Inferior parietal cortex (tissue), 1 donor: Measurements from ENCODE around the gene FAU.

Source experiments
- DNase-seq: peaks from one replicate; pipeline ENCODE4 v3.0.0-alpha.2; 2016; ENCODE audit errors: extremely low spot score

FAU gene

DNA sequence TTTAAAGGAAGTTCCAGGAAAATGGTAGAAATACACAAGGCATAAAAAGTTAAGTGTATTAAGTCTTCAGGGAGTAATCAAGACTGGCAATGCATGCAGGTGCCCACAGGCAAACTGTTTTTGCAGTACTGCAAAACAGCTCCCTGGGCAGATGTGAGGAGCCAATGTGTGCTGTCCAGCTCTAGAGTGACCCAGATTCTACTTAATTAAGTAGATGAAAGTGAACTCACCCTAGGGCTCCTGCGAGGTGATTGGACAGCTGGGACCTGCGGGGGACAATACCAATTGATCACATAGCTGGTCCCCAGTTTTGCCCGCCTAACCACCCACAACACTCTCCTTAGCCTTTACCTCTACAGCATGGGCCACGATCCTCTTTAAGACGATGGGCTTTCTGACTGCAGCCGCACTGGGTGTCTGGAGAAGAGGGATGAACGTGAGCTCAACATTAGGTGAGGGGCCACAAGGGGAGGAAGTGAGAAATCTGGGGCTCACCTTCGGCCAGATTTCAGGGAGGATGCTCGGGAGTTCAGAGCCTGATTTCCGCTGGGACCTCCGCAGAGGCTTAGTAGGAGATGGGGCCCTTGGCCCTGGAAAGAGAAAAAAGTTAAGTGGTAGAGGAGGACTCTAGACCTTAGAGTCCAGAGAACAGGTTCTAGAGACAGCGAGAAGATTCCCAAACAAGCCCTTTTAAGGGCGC, 38.6 kb downstream of the FAU start:
- no peak for DNase-seq

DNA sequence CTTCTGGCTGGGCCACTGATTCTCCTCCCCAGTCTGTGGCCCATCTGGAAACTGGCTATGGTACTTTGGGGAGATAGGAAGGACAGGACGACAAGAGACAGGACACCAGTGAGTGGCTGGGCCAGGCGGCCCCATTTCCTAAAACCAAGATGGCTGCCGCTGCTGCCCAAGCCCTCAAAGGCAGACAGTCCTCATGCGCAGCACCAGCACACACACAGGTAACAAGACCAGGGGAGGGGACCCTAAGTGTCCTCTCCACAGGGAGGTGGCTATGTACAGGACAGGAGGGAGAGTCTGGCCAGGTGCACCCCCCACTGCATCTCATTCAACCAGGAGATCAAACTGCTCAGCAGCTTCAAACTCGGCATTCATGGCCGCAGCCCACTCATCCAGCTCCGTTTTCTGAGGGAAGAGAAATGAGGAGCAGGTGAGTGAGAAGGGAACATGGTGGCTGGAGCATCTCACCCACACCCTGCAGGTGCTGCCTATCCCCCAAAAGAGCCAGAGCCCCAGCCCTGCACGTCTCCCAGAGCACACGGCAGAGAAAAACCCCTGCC, 43.1 kb downstream of the FAU start:
- no peak for DNase-seq

DNA sequence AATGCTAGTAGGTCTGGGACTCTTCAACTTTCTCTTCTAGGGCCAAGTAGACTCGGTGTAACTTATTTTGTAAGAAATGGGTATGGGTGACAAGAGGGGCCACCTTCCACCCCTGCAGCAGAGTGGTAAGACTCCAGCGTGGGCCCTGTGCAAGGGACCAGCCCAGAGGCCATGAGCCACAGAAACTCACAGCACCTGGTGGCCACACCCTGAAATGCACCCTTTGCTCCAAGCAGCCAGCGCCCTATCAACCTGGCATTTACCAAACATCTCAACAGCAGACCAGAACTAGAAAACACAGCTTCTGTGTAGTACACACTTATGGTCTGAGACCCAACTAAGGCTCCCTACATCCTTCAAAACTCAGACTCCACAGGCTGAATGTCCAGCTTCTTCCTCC, 43.8 kb downstream of the FAU start:
- no peak for DNase-seq

GRCh38 chr11:65077451-65077850, 44.5 kb downstream of the FAU start:
- no peak for DNase-seq

- DNase-seq = no peak
These were observed 49.3 kb downstream of the FAU start for GRCh38 chr11:65072631-65072966.

GRCh38 chr11:65071907-65072630, 49.9 kb downstream of the FAU start:
- no peak for DNase-seq
